ENCODE measurements around the gene HAVCR1. TPM values are rescaled to one million over a fixed set of nuclear protein-coding genes. Genes with fewer than 3 reads are reported as not detected.

The HAVCR1 gene
- total RNA-seq, result not detected in 2 replicates

- no peak within 1 kb of the TSS for H3K4me3 ChIP-seq (ENCODE audit: low read depth, low read length)
- no peak for DNase-seq (ENCODE audit: low read depth)
- TF ChIP-seq, protein P1, sequence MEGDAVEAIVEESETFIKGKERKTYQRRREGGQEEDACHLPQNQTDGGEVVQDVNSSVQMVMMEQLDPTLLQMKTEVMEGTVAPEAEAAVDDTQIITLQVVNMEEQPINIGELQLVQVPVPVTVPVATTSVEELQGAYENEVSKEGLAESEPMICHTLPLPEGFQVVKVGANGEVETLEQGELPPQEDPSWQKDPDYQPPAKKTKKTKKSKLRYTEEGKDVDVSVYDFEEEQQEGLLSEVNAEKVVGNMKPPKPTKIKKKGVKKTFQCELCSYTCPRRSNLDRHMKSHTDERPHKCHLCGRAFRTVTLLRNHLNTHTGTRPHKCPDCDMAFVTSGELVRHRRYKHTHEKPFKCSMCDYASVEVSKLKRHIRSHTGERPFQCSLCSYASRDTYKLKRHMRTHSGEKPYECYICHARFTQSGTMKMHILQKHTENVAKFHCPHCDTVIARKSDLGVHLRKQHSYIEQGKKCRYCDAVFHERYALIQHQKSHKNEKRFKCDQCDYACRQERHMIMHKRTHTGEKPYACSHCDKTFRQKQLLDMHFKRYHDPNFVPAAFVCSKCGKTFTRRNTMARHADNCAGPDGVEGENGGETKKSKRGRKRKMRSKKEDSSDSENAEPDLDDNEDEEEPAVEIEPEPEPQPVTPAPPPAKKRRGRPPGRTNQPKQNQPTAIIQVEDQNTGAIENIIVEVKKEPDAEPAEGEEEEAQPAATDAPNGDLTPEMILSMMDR (IDR thresholded peaks at IDR 0.05; ENCODE audit: insufficient read depth, low read depth, low read length), result no peak
These were observed at the start of gene HAVCR1 for GRCh38 chr5:157059093-157059539. HAVCR1 (minus strand) TSS chr5:157059116; CDS start chr5:157057943, 1,173 bp downstream.

GRCh38 chr5:157107508-157107907, 48.6 kb upstream of the HAVCR1 start:
- no peak for DNase-seq (ENCODE audit: low read depth)
- no peak overlapping the region for H3K4me3 ChIP-seq (ENCODE audit: low read depth, low read length)
- TF ChIP-seq, protein P1 (IDR thresholded peaks at IDR 0.05; ENCODE audit: insufficient read depth, low read depth, low read length), result no peak

GRCh38 chr5:157106630-157107461, 47.9 kb upstream of the HAVCR1 start:
- no peak for DNase-seq (ENCODE audit: low read depth)
- H3K4me3 ChIP-seq (ENCODE audit: low read depth, low read length), result no peak overlapping the region
- TF ChIP-seq, protein P1 (IDR thresholded peaks at IDR 0.05; ENCODE audit: insufficient read depth, low read depth, low read length), result no peak

DNA sequence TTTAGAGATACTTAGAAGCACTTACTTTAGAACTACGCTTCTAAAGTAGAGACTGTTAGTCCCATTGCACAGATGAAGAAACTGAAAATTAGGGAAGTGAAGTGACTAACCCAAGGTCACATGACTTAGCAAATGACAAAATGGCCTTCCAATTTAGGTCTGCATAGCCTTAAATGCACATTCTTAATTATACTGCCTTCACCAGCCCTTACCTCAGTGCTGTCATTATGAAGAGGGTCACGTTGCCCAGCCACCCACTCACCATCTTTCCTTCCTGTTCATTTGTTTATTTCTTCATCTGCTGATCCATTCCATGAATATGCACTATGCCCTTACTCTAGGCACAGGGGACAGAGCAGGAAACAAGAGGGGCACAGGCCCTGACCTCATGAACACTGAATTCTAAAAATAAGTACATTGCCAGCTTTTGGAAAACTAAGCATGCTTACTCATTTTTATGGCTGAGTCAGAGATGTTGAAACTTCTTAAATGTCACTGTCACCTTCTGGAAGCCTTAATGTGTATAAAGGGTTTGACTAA, 41.3 kb upstream of the HAVCR1 start:
- H3K4me3 ChIP-seq (ENCODE audit: low read depth, low read length), result no peak overlapping the region
- TF ChIP-seq, protein P1 (IDR thresholded peaks at IDR 0.05; ENCODE audit: insufficient read depth, low read depth, low read length), result no peak
- peak; percentile 56 for DNase-seq (ENCODE audit: low read depth)

DNA sequence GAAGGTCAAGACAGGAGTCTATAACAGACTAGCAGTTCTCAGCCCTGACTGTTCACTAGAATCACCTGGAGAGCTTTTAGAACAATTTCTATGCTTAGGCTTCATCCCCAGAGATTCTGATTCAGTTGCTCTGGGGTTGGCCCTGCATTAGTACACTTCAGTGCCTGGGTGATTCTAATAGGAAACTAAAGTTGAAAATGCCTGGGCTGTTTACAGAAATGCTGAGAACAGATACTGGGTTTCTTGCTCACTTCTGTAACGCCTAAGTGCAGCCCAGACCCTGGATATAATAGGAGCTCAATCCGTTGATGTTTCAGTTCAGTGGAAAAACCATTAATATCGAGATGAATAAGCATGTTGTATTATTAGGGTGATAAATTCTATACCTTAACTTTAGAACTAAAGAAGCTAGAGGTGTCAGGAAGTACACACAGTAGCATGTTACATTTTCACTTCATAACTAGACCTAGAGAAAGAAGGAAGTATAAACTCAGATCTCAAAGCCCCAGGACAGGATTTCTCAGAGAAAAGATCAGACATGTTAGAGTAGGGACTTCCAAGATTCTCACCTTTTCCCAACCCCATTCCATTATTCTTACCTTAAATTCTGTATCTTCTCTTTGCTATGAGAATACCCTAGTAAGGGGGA, 29.6 kb upstream of the HAVCR1 start:
- no peak for DNase-seq (ENCODE audit: low read depth)
- no peak overlapping the region for H3K4me3 ChIP-seq (ENCODE audit: low read depth, low read length)
- TF ChIP-seq, protein P1 (IDR thresholded peaks at IDR 0.05; ENCODE audit: insufficient read depth, low read depth, low read length), result no peak

DNA sequence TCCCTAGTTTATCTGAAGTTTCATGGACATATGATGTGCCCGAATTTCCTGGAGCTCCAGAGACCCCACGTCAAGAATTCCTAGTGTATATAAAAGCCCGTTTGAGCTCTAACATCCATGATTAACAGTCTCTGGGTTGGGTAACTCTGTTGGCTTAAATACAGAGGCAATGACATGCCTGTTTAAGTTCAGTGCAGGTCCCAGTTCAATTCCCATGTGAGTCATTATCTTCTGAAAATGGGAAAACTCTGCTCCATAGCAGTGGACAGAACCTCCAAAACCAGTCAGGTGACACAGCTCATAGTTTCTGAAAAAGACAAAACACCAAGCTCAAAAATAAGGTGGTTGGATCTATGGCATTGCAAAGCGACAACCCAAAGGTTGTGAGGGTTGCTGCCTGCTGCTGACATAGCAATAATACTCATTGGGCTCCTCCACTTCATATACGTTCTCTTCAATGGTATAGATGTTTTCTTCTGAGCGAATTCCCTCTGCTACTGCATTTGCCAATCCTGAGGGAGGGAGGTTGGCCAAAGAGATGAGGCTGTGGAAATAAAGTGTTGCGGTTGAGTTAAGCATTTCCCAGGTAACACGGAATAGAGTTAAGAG, 27.9 kb upstream of the HAVCR1 start:
- H3K4me3 ChIP-seq (ENCODE audit: low read depth, low read length), result no peak overlapping the region
- TF ChIP-seq, protein P1 (IDR thresholded peaks at IDR 0.05; ENCODE audit: insufficient read depth, low read depth, low read length), result no peak
- no peak for DNase-seq (ENCODE audit: low read depth)

Measured in fibroblast of villous mesenchyme (primary cell).